Measurements from ENCODE around the gene LMBR1. TPM values are rescaled to one million over a fixed set of nuclear protein-coding genes. Genes with fewer than 3 reads are reported as not detected.
"Not testable (repeated sequence)": the region's sequence is repeated elsewhere in the genome, so short reads cannot be mapped to it uniquely, and the experiment has no call there.

LMBR1 gene
- total RNA-seq, 2 experiments from 2014 or later, result 114 to 136 TPM

GRCh38 chr7:156865493-156865892 lies 27.5 kb downstream of the LMBR1 start:
- ChIA-PET POLR2A (interaction anchor here (1.3 kb wide), 1 partner anchor 11 kb away, joined by 3 read pairs; no protein-coding TSS in a partner anchor), CTCF (ENCODE audit: unreplicated experiment) (no interaction called here)
- no peaks in the 10 kb centered on the region for H4K20me1 ChIP-seq (ENCODE audit: insufficient read depth, low read length)
- no peak overlapping the region for H2AFZ ChIP-seq (ENCODE audit: low read length)
- intact Hi-C loops (cut with micrococcal nuclease; ENCODE audit: unreplicated experiment), result loop anchor here (1.0 kb wide), 1 partner anchor 35 kb away; no protein-coding TSS in a partner anchor
- H3K27ac ChIP-seq (ENCODE audit: low read depth, low read length, poor library complexity, severe bottlenecking), result no peak overlapping the region
- no peak for TF ChIP-seq EZH2phosphoT487 (IDR thresholded peaks at IDR 0.05; ENCODE audit: borderline replicate concordance, low read depth, low read length)
- no peak for TF ChIP-seq CTCF (conservative IDR thresholded peaks at IDR 0.05; ENCODE audit: low read length)
- DNase-seq (ENCODE audit: low spot score), result peak; percentile 7
- peaks cover 61% of the 10 kb centered on the region for H3K36me3 ChIP-seq (ENCODE audit: insufficient read depth, low read length)
- H3K4me3 ChIP-seq (ENCODE audit: low read depth, low read length, poor library complexity, severe bottlenecking), result no peak overlapping the region
- peaks cover 30% of the 10 kb centered on the region for H3K9me3 ChIP-seq (ENCODE audit: low read length)
- no TSS peak for BruUV-seq (replicated peaks)
- peaks cover 70% of the 10 kb centered on the region for H3K79me2 ChIP-seq (ENCODE audit: insufficient read depth, low read depth, low read length)
- peak overlapping the region; percentile 20 for H3K4me2 ChIP-seq (ENCODE audit: low read length)
- H3K4me1 ChIP-seq (ENCODE audit: insufficient read depth, low read length, poor library complexity, severe bottlenecking), result peaks cover 12% of the 10 kb centered on the region
- H3K9me2 ChIP-seq (ENCODE audit: insufficient read depth, low read length), result no peaks in the 10 kb centered on the region

DNA sequence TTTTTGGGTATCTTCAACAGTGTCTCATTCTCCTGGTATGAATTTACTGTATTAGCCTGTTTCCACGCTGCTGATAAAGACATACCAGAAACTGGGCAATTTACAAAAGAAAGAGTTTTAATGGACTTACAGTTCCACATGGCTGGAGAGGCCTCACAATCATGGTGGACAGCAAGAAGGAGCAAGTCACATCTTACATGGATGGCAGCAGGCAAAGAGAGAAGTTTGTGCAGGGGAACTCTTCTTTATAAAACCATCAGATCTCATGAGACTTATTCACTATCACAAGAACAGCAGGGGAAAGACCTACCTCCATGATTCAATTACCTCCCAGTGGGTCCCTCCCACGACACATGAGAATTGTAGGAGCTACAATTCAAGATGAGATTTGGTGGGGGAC lies 31.0 kb downstream of the LMBR1 start:
- H3K9me2 ChIP-seq (ENCODE audit: insufficient read depth, low read length); CTCF ChIA-PET (ENCODE audit: unreplicated experiment); H3K4me2 ChIP-seq (ENCODE audit: low read length); H3K4me3 ChIP-seq (ENCODE audit: low read depth, low read length, poor library complexity, severe bottlenecking); POLR2A ChIA-PET; H4K20me1 ChIP-seq (ENCODE audit: insufficient read depth, low read length); intact Hi-C loops (cut with micrococcal nuclease; ENCODE audit: unreplicated experiment); BruUV-seq (replicated peaks); H2AFZ ChIP-seq (ENCODE audit: low read length); DNase-seq (ENCODE audit: low spot score); H3K27ac ChIP-seq (ENCODE audit: low read depth, low read length, poor library complexity, severe bottlenecking): not testable (repeated sequence)
- Histone ChIP-seq H3K79me2 (ENCODE audit: insufficient read depth, low read depth, low read length) (peaks cover 63% of the 10 kb centered on the region), H3K9me3 (ENCODE audit: low read length) (peaks cover 56% of the 10 kb centered on the region), H3K4me1 (ENCODE audit: insufficient read depth, low read length, poor library complexity, severe bottlenecking) (peaks cover 12% of the 10 kb centered on the region), H3K36me3 (ENCODE audit: insufficient read depth, low read length) (peaks cover 75% of the 10 kb centered on the region)

GRCh38 chr7:156861212-156861611 lies 31.8 kb downstream of the LMBR1 start:
- H3K79me2 ChIP-seq (ENCODE audit: insufficient read depth, low read depth, low read length), result peaks cover 63% of the 10 kb centered on the region
- peaks cover 10% of the 10 kb centered on the region for H3K4me1 ChIP-seq (ENCODE audit: insufficient read depth, low read length, poor library complexity, severe bottlenecking)
- H3K4me3 ChIP-seq (ENCODE audit: low read depth, low read length, poor library complexity, severe bottlenecking), result no peak overlapping the region
- H4K20me1 ChIP-seq (ENCODE audit: insufficient read depth, low read length), result no peaks in the 10 kb centered on the region
- BruUV-seq (replicated peaks), result no TSS peak
- TF ChIP-seq CTCF (conservative IDR thresholded peaks at IDR 0.05; ENCODE audit: low read length), result no peak
- TF ChIP-seq EZH2phosphoT487 (IDR thresholded peaks at IDR 0.05; ENCODE audit: borderline replicate concordance, low read depth, low read length), result no peak
- no peak for DNase-seq (ENCODE audit: low spot score)
- peaks cover 60% of the 10 kb centered on the region for H3K9me3 ChIP-seq (ENCODE audit: low read length)
- H3K36me3 ChIP-seq (ENCODE audit: insufficient read depth, low read length), result peaks cover 76% of the 10 kb centered on the region
- H3K27ac ChIP-seq (ENCODE audit: low read depth, low read length, poor library complexity, severe bottlenecking), result no peak overlapping the region
- H3K9me2 ChIP-seq (ENCODE audit: insufficient read depth, low read length), result no peaks in the 10 kb centered on the region
- intact Hi-C loops (cut with micrococcal nuclease; ENCODE audit: unreplicated experiment), result no loop called here
- no peak overlapping the region for H3K4me2 ChIP-seq (ENCODE audit: low read length)
- H2AFZ ChIP-seq (ENCODE audit: low read length), result no peak overlapping the region
- ChIA-PET CTCF (ENCODE audit: unreplicated experiment) (no interaction called here), POLR2A (no interaction called here)

DNA sequence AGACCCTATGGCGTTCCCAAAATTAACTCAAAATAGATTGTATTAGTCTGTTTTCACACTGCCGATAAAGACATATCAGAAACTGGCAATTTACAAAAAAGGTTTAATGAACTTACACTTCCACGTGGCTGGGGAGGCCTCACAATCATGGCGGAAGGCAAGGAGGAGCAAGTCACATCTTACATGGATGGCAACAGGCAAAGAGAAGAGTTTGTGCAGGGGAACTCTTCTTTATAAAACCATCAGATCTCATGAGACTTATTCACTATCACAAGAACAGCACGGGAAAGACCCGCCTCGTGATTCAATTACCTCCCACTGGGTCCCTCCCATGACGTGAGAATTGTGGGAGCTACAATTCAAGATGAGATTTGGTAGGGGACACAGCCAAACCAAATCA lies 32.9 kb downstream of the LMBR1 start:
- Histone ChIP-seq H3K36me3 (ENCODE audit: insufficient read depth, low read length) (peaks cover 83% of the 10 kb centered on the region), H3K79me2 (ENCODE audit: insufficient read depth, low read depth, low read length) (peaks cover 63% of the 10 kb centered on the region), H3K9me3 (ENCODE audit: low read length) (peaks cover 67% of the 10 kb centered on the region)
- H3K4me3 ChIP-seq (ENCODE audit: low read depth, low read length, poor library complexity, severe bottlenecking); POLR2A ChIA-PET; intact Hi-C loops (cut with micrococcal nuclease; ENCODE audit: unreplicated experiment); H3K4me1 ChIP-seq (ENCODE audit: insufficient read depth, low read length, poor library complexity, severe bottlenecking); H2AFZ ChIP-seq (ENCODE audit: low read length); H3K27ac ChIP-seq (ENCODE audit: low read depth, low read length, poor library complexity, severe bottlenecking); CTCF ChIA-PET (ENCODE audit: unreplicated experiment); BruUV-seq (replicated peaks); H4K20me1 ChIP-seq (ENCODE audit: insufficient read depth, low read length); H3K4me2 ChIP-seq (ENCODE audit: low read length); DNase-seq (ENCODE audit: low spot score); H3K9me2 ChIP-seq (ENCODE audit: insufficient read depth, low read length): not testable (repeated sequence)
